Panc1 (cell line): Measurements from ENCODE around the gene GPR160. TPM values are rescaled to one million over a fixed set of nuclear protein-coding genes. Genes with fewer than 3 reads are reported as not detected.

Experiments used
- ATAC-seq: fragments of 200-7000 bp; cut with Tn5 transposase; 2 replicates; pipeline ENCODE4 v1.9.1; 2020; ENCODE audit warnings: mild to moderate bottlenecking, moderate library complexity
- BruUV-seq: library from RNA; stranded (reverse); fragments of 400-500 nt; replicated peaks from 2 replicates; lab custom pipeline; 2021; lab: Mats Ljungman, UMichigan
- CTCF ChIA-PET: fragments of 300-600 bp; sonication (Branson Sonifier 250); formaldehyde crosslinking; loops from one replicate; lab custom pipeline; 2022; ENCODE audit warnings: antibody characterized with exemption; lab: Charles Lee
- POLR2A ChIA-PET: fragments of 300-600 bp; sonication (Branson Sonifier 250); formaldehyde crosslinking; loops from one replicate; lab custom pipeline; 2022; ENCODE audit warnings: antibody characterized with exemption; lab: Charles Lee
- DNase-seq: peaks from one replicate; pipeline ENCODE4 v3.0.0-alpha.2; 2010; ENCODE audit warnings: low read depth, low spot score
- H3K27ac ChIP-seq: 2 replicates; pipeline ENCODE4 v1.5.1; 2011; ENCODE audit warnings: mild to moderate bottlenecking, low read length, inconsistent platforms
- H3K27me3 ChIP-seq: fragments of 200-500 bp; sonication (Bioruptor generic); 2 replicates; pipeline ENCODE4 v1.6.0; 2014; ENCODE audit warnings: low read length, inconsistent platforms; ENCODE audit not compliant: control insufficient read depth, insufficient read depth
- H3K36me3 ChIP-seq: fragments of 200-500 bp; sonication (Bioruptor generic); 2 replicates; pipeline ENCODE4 v1.5.1; 2014; ENCODE audit warnings: inconsistent platforms, mild to moderate bottlenecking, low read length, moderate library complexity; ENCODE audit not compliant: control insufficient read depth, insufficient read depth
- H3K4me1 ChIP-seq: 2 replicates; pipeline ENCODE4 v1.5.1; 2011; ENCODE audit warnings: inconsistent platforms, mild to moderate bottlenecking, low read length, moderate library complexity; ENCODE audit not compliant: control insufficient read depth, insufficient read depth
- H3K4me3 ChIP-seq, 2 experiments: 2 replicates each; pipeline ENCODE4 v1.5.1; 2011 to 2012; ENCODE audit warnings: low read depth in 2 of 2, low read length in 2 of 2, mild to moderate bottlenecking in 2 of 2, inconsistent platforms in 1 of 2, moderate library complexity in 1 of 2
- H3K9me3 ChIP-seq: fragments of 200-500 bp; sonication (Bioruptor generic); 2 replicates; pipeline ENCODE4 v1.5.1; 2014; ENCODE audit warnings: low read depth, mild to moderate bottlenecking, inconsistent platforms, low read length, moderate library complexity; ENCODE audit not compliant: control insufficient read depth, insufficient read depth
- CTCF ChIP-seq: fragments of 450-650 bp; IDR thresholded peaks from 2 replicates; pipeline ENCODE4 v1.5.1; 2017; ENCODE audit warnings: mild to moderate bottlenecking
- POLR2AphosphoS5 ChIP-seq: IDR thresholded peaks from 2 replicates; pipeline ENCODE4 v1.6.1; 2012; ENCODE audit warnings: mild to moderate bottlenecking, low read depth, low read length, moderate library complexity
- REST ChIP-seq, 2 experiments: IDR thresholded peaks; 2 replicates each; pipeline ENCODE4 v1.6.1; 2011 to 2012; ENCODE audit warnings: low read depth in 2 of 2, control low read depth in 1 of 2, low read length in 1 of 2, mild to moderate bottlenecking in 1 of 2, moderate library complexity in 1 of 2; ENCODE audit not compliant: insufficient read depth in 1 of 2
- SIN3A ChIP-seq: IDR thresholded peaks from 2 replicates; pipeline ENCODE4 v1.6.1; 2012; ENCODE audit warnings: low read depth, mild to moderate bottlenecking, low read length, moderate library complexity, borderline replicate concordance; ENCODE audit not compliant: insufficient read depth
- TCF7L2 ChIP-seq: IDR thresholded peaks from 2 replicates; pipeline ENCODE4 v1.6.1; 2011; ENCODE audit warnings: mild to moderate bottlenecking, low read depth, low read length, inconsistent platforms
- in situ Hi-C: cut with HindIII; loops from 2 replicates; pipeline ENCODE4 v1.10.0; 2016; ENCODE audit warnings: low sequenced_read_pairs, low pct_unique_long_range_greater_than_20kb
- intact Hi-C: fragments of 100-400 bp; cut with micrococcal nuclease; formaldehyde crosslinking; loops from one replicate; pipeline ENCODE4 v1.10.0; 2022; ENCODE audit not compliant: unreplicated experiment
- total RNA-seq: library from RNA; stranded (reverse); gene quantifications from one replicate; pipeline ENCODE4 v1.2.1, GENCODE V29; 2021; ENCODE audit not compliant: unreplicated experiment

The GPR160 gene
- total RNA-seq, 1 experiment from 2014 or later: 0.18 TPM

GRCh38 chr3:170033489-170033888 is 4.3 kb upstream of the GPR160 start:
- in situ Hi-C loops: no loop called here
- DNase-seq (no peak), ATAC-seq (no peak)
- CTCF ChIA-PET: no interaction called here
- no TSS peak for BruUV-seq
- Histone ChIP-seq H3K4me3 (no peak overlapping the region), H3K9me3 (no peaks in the 10 kb centered on the region), H3K27ac (no peak overlapping the region), H3K36me3 (no peaks in the 10 kb centered on the region), H3K27me3 (peaks cover 4% of the 10 kb centered on the region), H3K4me1 (no peaks in the 10 kb centered on the region)
- intact Hi-C loops: no loop called here
- POLR2A ChIA-PET: no interaction called here
- TF ChIP-seq TCF7L2 (no peak), POLR2AphosphoS5 (no peak), REST (IDR thresholded peaks at IDR 0.05; ENCODE audit: insufficient read depth in 1 of 2, low read depth in 2 of 2, low read length in 1 of 2) (no peak), CTCF (no peak)

GRCh38 chr3:170038434-170039110 is 777 bp downstream of the GPR160 start:
- peak; percentile 52 for ATAC-seq
- BruUV-seq: no TSS peak
- ChIA-PET POLR2A (interaction anchor here (0.6 kb wide), 1 partner anchor 181 kb away, joined by 3 read pairs; no protein-coding TSS in a partner anchor), CTCF (interaction anchor here (0.5 to 0.6 kb wide), 2 partner anchors 14 to 25 kb away, joined by 3 to 7 read pairs; no protein-coding TSS in a partner anchor)
- in situ Hi-C loops (no loop called here), intact Hi-C loops (loop anchor here (5.0 kb wide), 1 partner anchor 176 kb away; no protein-coding TSS in a partner anchor)
- Histone ChIP-seq H3K27me3 (peaks cover 20% of the 10 kb centered on the region), H3K4me1 (no peaks in the 10 kb centered on the region), H3K36me3 (no peaks in the 10 kb centered on the region), H3K4me3 (peak overlapping the region; percentile 48 to 67), H3K27ac (no peak overlapping the region), H3K9me3 (no peaks in the 10 kb centered on the region)
- TF ChIP-seq CTCF: no peak; the same call in 1 of the 2 replicates
- no peak for TF ChIP-seq TCF7L2
- no peak for TF ChIP-seq SIN3A
- TF ChIP-seq POLR2AphosphoS5: no peak
- no peak for TF ChIP-seq REST (IDR thresholded peaks at IDR 0.05; ENCODE audit: insufficient read depth in 1 of 2, low read depth in 2 of 2, low read length in 1 of 2)
- DNase-seq: no peak
